ENCODE data around the gene GJA3.

The GJA3 gene

DNA sequence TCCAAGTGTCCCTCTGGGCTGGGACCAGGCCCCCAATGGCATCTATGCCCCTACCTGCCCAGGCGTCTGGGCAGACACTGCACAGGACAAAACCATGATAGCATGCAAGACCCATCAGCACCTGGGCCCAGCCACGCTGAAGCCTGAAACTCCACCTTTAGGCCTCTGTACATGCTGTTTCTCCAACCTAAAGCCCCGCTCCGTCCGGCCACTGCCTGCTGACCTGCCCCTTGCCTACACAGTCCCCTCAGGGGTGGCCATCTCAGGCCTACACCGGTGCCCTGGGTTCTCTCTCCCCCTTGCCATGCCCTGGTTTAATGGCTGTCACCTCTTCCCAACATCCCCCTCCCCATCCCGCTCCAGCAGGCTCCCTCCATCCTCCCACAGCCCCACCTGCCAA, 15.3 kb downstream of the GJA3 start:
- TF ChIP-seq, protein P1, sequence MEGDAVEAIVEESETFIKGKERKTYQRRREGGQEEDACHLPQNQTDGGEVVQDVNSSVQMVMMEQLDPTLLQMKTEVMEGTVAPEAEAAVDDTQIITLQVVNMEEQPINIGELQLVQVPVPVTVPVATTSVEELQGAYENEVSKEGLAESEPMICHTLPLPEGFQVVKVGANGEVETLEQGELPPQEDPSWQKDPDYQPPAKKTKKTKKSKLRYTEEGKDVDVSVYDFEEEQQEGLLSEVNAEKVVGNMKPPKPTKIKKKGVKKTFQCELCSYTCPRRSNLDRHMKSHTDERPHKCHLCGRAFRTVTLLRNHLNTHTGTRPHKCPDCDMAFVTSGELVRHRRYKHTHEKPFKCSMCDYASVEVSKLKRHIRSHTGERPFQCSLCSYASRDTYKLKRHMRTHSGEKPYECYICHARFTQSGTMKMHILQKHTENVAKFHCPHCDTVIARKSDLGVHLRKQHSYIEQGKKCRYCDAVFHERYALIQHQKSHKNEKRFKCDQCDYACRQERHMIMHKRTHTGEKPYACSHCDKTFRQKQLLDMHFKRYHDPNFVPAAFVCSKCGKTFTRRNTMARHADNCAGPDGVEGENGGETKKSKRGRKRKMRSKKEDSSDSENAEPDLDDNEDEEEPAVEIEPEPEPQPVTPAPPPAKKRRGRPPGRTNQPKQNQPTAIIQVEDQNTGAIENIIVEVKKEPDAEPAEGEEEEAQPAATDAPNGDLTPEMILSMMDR (conservative IDR thresholded peaks at IDR 0.05; ENCODE audit: low read depth, low read length): no peak
- Histone ChIP-seq H3K4me1 (ENCODE audit: low read depth, poor library complexity, severe bottlenecking) (peaks cover 18% of the 10 kb centered on the region), H3K9ac (no peak overlapping the region), H3K79me2 (ENCODE audit: insufficient read depth, low read depth) (no peaks in the 10 kb centered on the region), H3K36me3 (ENCODE audit: insufficient read depth) (no peaks in the 10 kb centered on the region), H3K27me3 (ENCODE audit: insufficient read depth, low read depth) (no peaks in the 10 kb centered on the region), H3K4me3 (IDR thresholded peaks at IDR 0.05; ENCODE audit: insufficient read depth, low read depth, low read length) (no peak overlapping the region), H4K20me1 (ENCODE audit: insufficient read depth) (no peaks in the 10 kb centered on the region), H2AFZ (ENCODE audit: low read depth) (no peak overlapping the region), H3K27ac (no peak overlapping the region), H3K4me2 (no peak overlapping the region)

DNA sequence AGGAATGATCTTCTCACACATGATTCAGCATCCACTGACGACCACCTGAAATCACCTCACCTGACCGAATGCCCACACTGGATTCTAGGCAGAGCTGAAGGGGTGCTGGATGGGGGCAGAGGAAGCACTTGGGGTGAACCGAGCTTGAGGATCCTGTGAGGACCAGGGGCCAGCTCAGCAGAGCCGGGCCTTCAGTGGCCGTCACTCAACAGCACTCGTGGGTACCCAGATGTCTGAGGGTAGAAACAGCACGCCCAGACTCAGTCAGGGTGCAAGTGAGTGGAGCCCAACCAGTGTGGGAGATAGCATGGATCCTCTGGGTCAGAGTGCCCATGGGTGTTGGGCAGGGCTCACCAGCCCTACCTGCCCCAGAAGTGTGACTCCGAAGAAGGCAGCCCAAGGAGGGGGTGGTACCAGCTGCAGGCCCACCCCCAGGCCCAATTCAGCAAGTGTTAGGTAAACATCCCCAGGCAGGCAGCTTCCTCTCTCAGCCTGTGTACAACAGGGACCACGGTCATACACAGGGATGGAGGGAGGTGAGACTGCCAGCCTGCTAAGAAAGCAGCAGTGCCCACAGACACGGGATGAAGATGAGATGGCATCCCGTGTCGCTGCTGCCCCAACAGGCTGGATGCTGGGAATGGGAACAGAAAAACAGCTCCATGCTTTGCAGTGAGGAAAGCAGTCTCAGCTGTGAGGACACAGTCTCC, 16.6 kb downstream of the GJA3 start:
- Histone ChIP-seq H3K79me2 (ENCODE audit: insufficient read depth, low read depth) (no peaks in the 10 kb centered on the region), H3K4me1 (ENCODE audit: low read depth, poor library complexity, severe bottlenecking) (peaks cover 18% of the 10 kb centered on the region), H4K20me1 (ENCODE audit: insufficient read depth) (no peaks in the 10 kb centered on the region), H3K9ac (no peak overlapping the region), H3K36me3 (ENCODE audit: insufficient read depth) (no peaks in the 10 kb centered on the region), H2AFZ (ENCODE audit: low read depth) (no peak overlapping the region), H3K27me3 (ENCODE audit: insufficient read depth, low read depth) (no peaks in the 10 kb centered on the region), H3K4me3 (IDR thresholded peaks at IDR 0.05; ENCODE audit: insufficient read depth, low read depth, low read length) (no peak overlapping the region), H3K27ac (no peak overlapping the region), H3K4me2 (no peak overlapping the region)
- TF ChIP-seq, protein P1 (conservative IDR thresholded peaks at IDR 0.05; ENCODE audit: low read depth, low read length): no peak

DNA sequence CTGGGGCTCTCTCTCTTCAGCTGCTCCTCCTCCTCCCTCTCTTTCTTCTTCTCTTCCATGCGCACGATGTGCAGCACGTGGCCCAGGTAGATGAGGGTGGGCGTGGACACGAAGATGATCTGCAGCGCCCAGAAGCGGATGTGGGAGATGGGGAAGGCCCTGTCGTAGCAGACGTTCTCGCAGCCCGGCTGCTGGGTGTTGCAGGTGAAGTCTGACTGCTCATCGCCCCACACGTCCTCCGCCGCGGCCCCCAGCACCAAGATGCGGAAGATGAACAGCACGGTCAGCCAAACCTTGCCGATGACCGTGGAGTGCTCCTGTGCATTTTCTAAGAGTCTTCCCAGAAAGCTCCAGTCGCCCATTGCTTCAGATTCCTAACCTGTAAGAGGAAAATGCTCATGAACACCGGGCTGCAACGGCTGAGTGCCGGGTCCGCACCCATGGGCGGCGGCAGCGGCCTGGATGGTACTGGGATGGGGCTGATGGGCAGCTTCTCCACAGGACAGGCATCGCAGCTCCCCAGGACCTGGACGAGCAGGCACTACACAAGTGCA, 17.8 kb downstream of the GJA3 start:
- no peak overlapping the region for H3K27ac ChIP-seq
- H3K36me3 ChIP-seq (ENCODE audit: insufficient read depth): no peaks in the 10 kb centered on the region
- H3K4me2 ChIP-seq: no peak overlapping the region
- no peaks in the 10 kb centered on the region for H4K20me1 ChIP-seq (ENCODE audit: insufficient read depth)
- no peak overlapping the region for H3K4me3 ChIP-seq (IDR thresholded peaks at IDR 0.05; ENCODE audit: insufficient read depth, low read depth, low read length)
- no peak overlapping the region for H2AFZ ChIP-seq (ENCODE audit: low read depth)
- TF ChIP-seq, protein P1 (conservative IDR thresholded peaks at IDR 0.05; ENCODE audit: low read depth, low read length): no peak
- no peak overlapping the region for H3K9ac ChIP-seq
- H3K27me3 ChIP-seq (ENCODE audit: insufficient read depth, low read depth): no peaks in the 10 kb centered on the region
- H3K79me2 ChIP-seq (ENCODE audit: insufficient read depth, low read depth): no peaks in the 10 kb centered on the region
- H3K4me1 ChIP-seq (ENCODE audit: low read depth, poor library complexity, severe bottlenecking): peaks cover 18% of the 10 kb centered on the region

DNA sequence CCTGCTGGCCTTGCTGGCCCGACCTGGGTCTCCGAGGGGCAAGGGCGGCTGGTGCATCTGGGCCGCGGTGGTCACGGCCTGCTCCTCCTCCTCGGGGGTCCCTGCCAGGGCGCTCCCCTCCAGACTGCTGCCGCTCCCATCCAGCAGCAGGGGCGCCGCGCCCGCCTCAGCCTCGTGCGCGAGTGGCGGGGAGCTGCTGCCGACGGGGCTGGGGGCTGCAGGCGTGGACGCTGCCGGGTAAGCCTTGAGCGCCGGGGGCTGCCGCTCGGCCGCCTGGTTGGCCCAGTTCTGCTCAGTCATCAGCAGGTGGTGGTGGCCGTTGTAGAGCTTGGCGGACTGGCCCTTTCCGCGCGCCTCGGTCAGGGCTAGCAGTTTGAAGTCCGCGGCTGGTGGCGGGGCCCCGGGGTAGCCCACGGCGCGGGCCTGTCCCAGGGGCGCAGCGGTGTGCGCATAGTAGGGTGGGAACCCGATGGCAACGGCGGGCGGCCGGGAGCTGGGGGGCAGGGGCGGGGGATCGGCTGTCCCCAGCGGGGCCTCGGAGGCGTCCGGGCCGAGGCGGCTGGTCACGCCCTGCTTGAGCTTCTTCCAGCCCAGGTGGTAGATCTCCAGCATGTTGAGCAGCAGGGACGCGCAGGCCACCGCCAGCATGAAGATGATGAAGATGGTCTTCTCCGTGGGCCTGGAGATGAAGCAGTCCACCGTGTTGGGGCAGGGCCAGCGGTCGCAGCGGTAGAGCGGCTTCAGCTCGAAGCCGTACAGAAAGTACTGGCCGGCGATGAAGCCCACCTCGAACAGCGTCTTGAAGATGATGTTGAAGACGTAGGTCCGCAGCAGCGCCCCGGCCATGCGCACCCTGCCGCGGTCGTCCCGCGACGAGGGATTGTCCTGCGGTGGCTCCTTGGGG, 18.6 kb downstream of the GJA3 start:
- H3K27me3 ChIP-seq (ENCODE audit: insufficient read depth, low read depth): no peaks in the 10 kb centered on the region
- H3K36me3 ChIP-seq (ENCODE audit: insufficient read depth): no peaks in the 10 kb centered on the region
- no peak overlapping the region for H3K4me2 ChIP-seq
- H3K79me2 ChIP-seq (ENCODE audit: insufficient read depth, low read depth): no peaks in the 10 kb centered on the region
- TF ChIP-seq, protein P1 (conservative IDR thresholded peaks at IDR 0.05; ENCODE audit: low read depth, low read length): no peak
- no peak overlapping the region for H2AFZ ChIP-seq (ENCODE audit: low read depth)
- peaks cover 11% of the 10 kb centered on the region for H3K4me1 ChIP-seq (ENCODE audit: low read depth, poor library complexity, severe bottlenecking)
- no peaks in the 10 kb centered on the region for H4K20me1 ChIP-seq (ENCODE audit: insufficient read depth)
- no peak overlapping the region for H3K27ac ChIP-seq
- H3K9ac ChIP-seq: no peak overlapping the region
- no peak overlapping the region for H3K4me3 ChIP-seq (IDR thresholded peaks at IDR 0.05; ENCODE audit: insufficient read depth, low read depth, low read length)
